Suprapubic skin (tissue), 4 donors: ENCODE data around the gene PTPN4.

ENCODE experiments used
- EP300 ChIP-seq: sonication (generic); formaldehyde crosslinking; IDR thresholded peaks from one replicate; pipeline ENCODE4 v1.6.1; 2017; ENCODE audit warnings: antibody characterized with exemption
- POLR2A ChIP-seq, 2 donors: fragments of 450-650 bp; IDR thresholded peaks; one replicate each; pipeline ENCODE4 v1.6.1; 2017; ENCODE audit warnings: antibody characterized with exemption in 2 of 2, mild to moderate bottlenecking in 2 of 2, moderate library complexity in 2 of 2
- POLR2AphosphoS5 ChIP-seq, 3 donors: sonication (generic); formaldehyde crosslinking; IDR thresholded peaks; one replicate each; pipeline ENCODE4 v1.6.1; 2017; ENCODE audit warnings: antibody characterized with exemption in 3 of 3
- TF ChIP-seq, protein P1 (sequence below), 2 donors: fragments of 200-600 bp in 1 of 2; fragments of 450-650 bp in 1 of 2; sonication (generic) in 1 of 2; IDR thresholded peaks; one replicate each; pipeline ENCODE4 v1.5.1; 2016 to 2019; ENCODE audit warnings: antibody characterized with exemption in 2 of 2, mild to moderate bottlenecking in 1 of 2, moderate library complexity in 1 of 2

DNA sequence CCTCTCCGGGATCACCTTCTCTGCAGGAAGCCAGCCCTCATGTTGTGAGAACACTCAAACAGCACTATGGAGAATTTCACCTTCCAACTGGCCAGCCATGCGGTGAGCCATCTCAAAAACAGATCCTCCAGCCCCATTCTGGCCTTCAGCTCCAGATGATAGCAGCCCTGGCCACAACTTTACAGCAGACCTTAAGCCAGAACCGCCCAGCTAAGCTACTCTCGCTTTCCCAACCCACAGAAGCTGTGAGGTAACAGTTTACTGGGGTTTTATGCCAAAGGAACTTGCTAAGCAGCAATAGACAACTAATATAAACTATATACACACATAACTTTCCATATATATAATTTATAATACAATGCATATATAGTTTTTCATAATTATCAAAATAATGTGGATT is 11.6 kb upstream of the PTPN4 start:
- TF ChIP-seq POLR2AphosphoS5 (IDR thresholded peaks at IDR 0.05) (no peak), POLR2A (IDR thresholded peaks at IDR 0.05) (no peak), EP300 (no peak)
- TF ChIP-seq, protein P1, sequence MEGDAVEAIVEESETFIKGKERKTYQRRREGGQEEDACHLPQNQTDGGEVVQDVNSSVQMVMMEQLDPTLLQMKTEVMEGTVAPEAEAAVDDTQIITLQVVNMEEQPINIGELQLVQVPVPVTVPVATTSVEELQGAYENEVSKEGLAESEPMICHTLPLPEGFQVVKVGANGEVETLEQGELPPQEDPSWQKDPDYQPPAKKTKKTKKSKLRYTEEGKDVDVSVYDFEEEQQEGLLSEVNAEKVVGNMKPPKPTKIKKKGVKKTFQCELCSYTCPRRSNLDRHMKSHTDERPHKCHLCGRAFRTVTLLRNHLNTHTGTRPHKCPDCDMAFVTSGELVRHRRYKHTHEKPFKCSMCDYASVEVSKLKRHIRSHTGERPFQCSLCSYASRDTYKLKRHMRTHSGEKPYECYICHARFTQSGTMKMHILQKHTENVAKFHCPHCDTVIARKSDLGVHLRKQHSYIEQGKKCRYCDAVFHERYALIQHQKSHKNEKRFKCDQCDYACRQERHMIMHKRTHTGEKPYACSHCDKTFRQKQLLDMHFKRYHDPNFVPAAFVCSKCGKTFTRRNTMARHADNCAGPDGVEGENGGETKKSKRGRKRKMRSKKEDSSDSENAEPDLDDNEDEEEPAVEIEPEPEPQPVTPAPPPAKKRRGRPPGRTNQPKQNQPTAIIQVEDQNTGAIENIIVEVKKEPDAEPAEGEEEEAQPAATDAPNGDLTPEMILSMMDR (IDR thresholded peaks at IDR 0.05): no peak
